K562 (cell line): ENCODE measurements around the gene SGPP2. TPM values are rescaled to one million over a fixed set of nuclear protein-coding genes. Genes with fewer than 3 reads are reported as not detected.
A peak's percentile ranks its signal among the peaks of the same experiment; 100 is the strongest.
"Not testable (repeated sequence)": the region's sequence is repeated elsewhere in the genome, so short reads cannot be mapped to it uniquely, and the experiment has no call there.

Experiments used
- ATAC-seq: fragments of 200-7000 bp; cut with Tn5 transposase; 3 replicates; pipeline ENCODE4 v1.9.1; 2020; ENCODE audit warnings: moderate library complexity
- BruUV-seq: library from RNA; stranded (reverse); fragments of 400-500 nt; replicated peaks from 2 replicates; lab custom pipeline; 2021; lab: Mats Ljungman, UMichigan
- CTCF ChIA-PET: fragments of 300-600 bp; formaldehyde crosslinking; extraction: SDS; loops from one replicate; lab custom pipeline; 2021; ENCODE audit warnings: low intra/inter-chr PET ratio; lab: Yijun Ruan, JAX
- POLR2A ChIA-PET: fragments of 300-600, 350-650 bp; sonication (Branson Sonifier 250); formaldehyde crosslinking; extraction: SDS; loops from one replicate; lab custom pipeline; 2021; ENCODE audit warnings: antibody characterized with exemption, inconsistent platforms; lab: Yijun Ruan, JAX
- DNase-seq, 4 experiments: peaks; one replicate each; pipeline versions ENCODE4 v3.0.0 to v3.0.0-alpha.2; 2011 to 2018; ENCODE audit warnings: low spot score in 3 of 4, mixed read lengths in 3 of 4; ENCODE audit errors: extremely low read depth in 1 of 4
- FAIRE-seq: peaks from 2 replicates; lab custom pipeline; 2011; peaks lifted over from hg19 to GRCh38; lab: Jason Lieb, UNC
- H2AFZ ChIP-seq: 2 replicates; pipeline ENCODE4 v1.6.0; 2011; ENCODE audit warnings: low read depth, low read length, control low read depth, inconsistent platforms
- H3K27ac ChIP-seq: fragments of 200-600 bp; 3 replicates; pipeline ENCODE4 v1.8.0; 2011; ENCODE audit warnings: low read depth, mild to moderate bottlenecking, control low read depth, inconsistent platforms, low read length, moderate library complexity, mixed read lengths; ENCODE audit errors: extremely low read depth
- H3K27me3 ChIP-seq, 2 experiments: fragments of 300-600 bp in 1 of 2; 2 replicates in 1 of 2; 3 replicates in 1 of 2; pipeline versions ENCODE4 v1.6.0 to v1.8.0; 2011; ENCODE audit warnings: inconsistent platforms in 2 of 2, low read length in 2 of 2, mild to moderate bottlenecking in 1 of 2, mixed read lengths in 1 of 2, moderate library complexity in 1 of 2; ENCODE audit not compliant: control insufficient read depth in 2 of 2, insufficient read depth in 2 of 2
- H3K36me3 ChIP-seq: fragments of 300-600 bp; 3 replicates; pipeline ENCODE4 v1.8.0; 2011; ENCODE audit warnings: mild to moderate bottlenecking, low read length, inconsistent platforms; ENCODE audit not compliant: control insufficient read depth, insufficient read depth
- H3K4me1 ChIP-seq, 2 experiments: fragments of 200-600 bp in 1 of 2; replicated peaks in 1 of 2; 2 replicates in 1 of 2; 3 replicates in 1 of 2; pipeline versions ENCODE4 v1.5.1 to v1.8.0; 2011; ENCODE audit warnings: inconsistent platforms in 2 of 2, low read length in 2 of 2, mild to moderate bottlenecking in 1 of 2, mixed read lengths in 1 of 2, moderate library complexity in 1 of 2; ENCODE audit not compliant: control insufficient read depth in 2 of 2, insufficient read depth in 2 of 2
- H3K4me2 ChIP-seq: 2 replicates; pipeline ENCODE4 v1.6.1; 2011; ENCODE audit warnings: low read length, control low read depth, inconsistent platforms, mixed read lengths; ENCODE audit not compliant: insufficient read depth
- H3K4me3 ChIP-seq: fragments of 200-600 bp; sonication (generic), shearing (Covaris generic); 2 replicates; pipeline ENCODE4 v1.5.1; 2016; ENCODE audit warnings: control low read depth, inconsistent platforms
- H3K79me2 ChIP-seq: fragments of 200-600 bp; 3 replicates; pipeline ENCODE4 v1.8.0; 2011; ENCODE audit warnings: low read length, inconsistent platforms; ENCODE audit not compliant: control insufficient read depth, insufficient read depth
- H3K9ac ChIP-seq, 2 experiments: 2 replicates each; pipeline versions ENCODE4 v1.6.0 to v1.6.1; 2011; ENCODE audit warnings: low read depth in 2 of 2, low read length in 2 of 2, control low read depth in 1 of 2, inconsistent platforms in 1 of 2, mild to moderate bottlenecking in 1 of 2, mixed read lengths in 1 of 2; ENCODE audit not compliant: insufficient read depth in 1 of 2
- H3K9me1 ChIP-seq: one replicate; pipeline ENCODE4 v1.6.0; 2011; ENCODE audit warnings: inconsistent platforms, mild to moderate bottlenecking, low read length, moderate library complexity; ENCODE audit not compliant: control insufficient read depth, insufficient read depth
- H3K9me3 ChIP-seq: replicated peaks from 2 replicates; pipeline ENCODE4 v1.5.1; 2011; ENCODE audit warnings: low read depth, low read length, inconsistent platforms; ENCODE audit not compliant: control insufficient read depth, insufficient read depth
- H4K20me1 ChIP-seq: replicated peaks from 2 replicates; pipeline ENCODE4 v1.6.1; 2011; ENCODE audit warnings: low read length, inconsistent platforms, mixed read lengths; ENCODE audit not compliant: control insufficient read depth, insufficient read depth
- NFE2 ChIP-seq: IDR thresholded peaks from 2 replicates; pipeline ENCODE4 v1.6.1; 2014; ENCODE audit warnings: antibody characterized with exemption, low read depth
- POU5F1 ChIP-seq: fragments of 150-350 bp; IDR thresholded peaks from 2 replicates; pipeline ENCODE4 v1.6.1; 2014; ENCODE audit warnings: borderline replicate concordance, low read length, low read depth, mild to moderate bottlenecking; ENCODE audit not compliant: partially characterized antibody
- WGBS: fragments of 100-300 bp; shearing (Covaris generic); methylation state at CpG from one replicate; pipeline ENCODE4 v1.1.6; 2016; ENCODE audit warnings: low coverage, mixed read lengths; ENCODE audit not compliant: insufficient coverage; ENCODE audit errors: missing lambda C conversion rate; 5-methylcytosine and 5-hydroxymethylcytosine counted together
- in situ Hi-C: fragments of 300-500 bp; cut with MboI; formaldehyde crosslinking; loops from 4 replicates; pipeline ENCODE4 v1.15.0; 2018; ENCODE audit warnings: inconsistent platforms, mixed read lengths
- intact Hi-C: fragments of 100-400 bp; cut with micrococcal nuclease; formaldehyde crosslinking; loops from 2 replicates; pipeline ENCODE4 v1.14.2; 2022
- polyA plus RNA-seq, 8 experiments: library from polyadenylated mRNA; depleted of rRNA in 4 of 8; stranded (reverse) in 5 of 8; unstranded in 3 of 8; fragments of >200 nt; fragmentation: Nextera tagmentation in 2 of 8; fragmentation: Illumina TruSeq in 1 of 8; extraction: Ambion mirVana in 2 of 8; extraction: Trizol in 1 of 8; gene quantifications; 2 replicates each; pipeline versions ENCODE4 v1.2.1 to v1.2.3, GENCODE V29; 2011 to 2014; ENCODE audit warnings: inconsistent platforms in 1 of 8, missing spikeins in 1 of 8
- total RNA-seq, 7 experiments: library from RNA; depleted of rRNA in 6 of 7; stranded (reverse); fragments of >200 nt in 6 of 7; fragmentation: Illumina TruSeq in 2 of 7; extraction: Trizol in 2 of 7; gene quantifications; 2 replicates each; pipeline versions ENCODE4 v1.2.1 to v1.2.3, GENCODE V29; 2011 to 2021; ENCODE audit warnings: low replicate concordance in 1 of 7
- TF ChIP-seq, protein P1 (sequence below): fragments of 450-650 bp; formaldehyde crosslinking; IDR thresholded peaks from 2 replicates; pipeline ENCODE4 v1.4.0; 2020; ENCODE audit warnings: mild to moderate bottlenecking, moderate library complexity
- TF ChIP-seq, protein P2 (sequence below): sonication (generic); formaldehyde crosslinking; IDR thresholded peaks from 2 replicates; pipeline ENCODE4 v1.8.0; 2022; ENCODE audit warnings: missing genetic modification reagents, mild to moderate bottlenecking, borderline replicate concordance

The SGPP2 gene
- total and polyA plus RNA-seq, 9 of the 15 experiments (the other 6 are each of a cell fraction or from before 2014, with no cell fraction given): 0.01 to 0.04 TPM; not detected in 7

DNA sequence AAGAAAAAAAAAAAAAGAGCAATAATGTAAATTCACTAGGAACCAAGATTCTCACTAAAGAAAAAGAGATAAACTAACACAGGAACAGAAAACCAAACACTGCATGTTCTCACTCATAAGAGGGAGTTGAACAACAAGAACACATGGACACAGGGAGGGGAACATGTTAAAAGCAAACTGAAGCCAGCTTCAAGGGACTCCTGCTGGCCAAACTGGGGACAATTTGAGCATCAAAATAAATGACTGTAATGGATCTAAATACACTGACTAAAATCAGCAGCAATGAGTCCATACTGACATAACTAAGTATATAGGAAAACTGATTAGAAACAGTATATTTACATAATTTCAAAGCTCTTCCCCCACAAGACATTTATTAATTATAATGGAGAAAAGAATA is 158.6 kb downstream of the SGPP2 start:
- Histone ChIP-seq H3K27me3 (no peaks in the 10 kb centered on the region), H3K9me3 (no peaks in the 10 kb centered on the region), H3K27ac (no peak overlapping the region), H3K4me3 (no peak overlapping the region), H4K20me1 (no peaks in the 10 kb centered on the region), H3K36me3 (peaks cover 36% of the 10 kb centered on the region; the same call in 2 of the 3 replicates), H3K9ac (no peak overlapping the region), H3K4me1 (no peaks in the 10 kb centered on the region), H2AFZ (no peak overlapping the region), H3K79me2 (peaks cover 3% of the 10 kb centered on the region; the same call in 1 of the 3 replicates), H3K4me2 (no peak overlapping the region), H3K9me1 (no peaks in the 10 kb centered on the region)
- in situ Hi-C loops (no loop called here), intact Hi-C loops (no loop called here)
- ChIA-PET CTCF (no interaction called here), POLR2A (no interaction called here)
- FAIRE-seq (no peak), ATAC-seq (peak; percentile 68), DNase-seq (no peak)
- no TSS peak for BruUV-seq
- TF ChIP-seq, protein P1, sequence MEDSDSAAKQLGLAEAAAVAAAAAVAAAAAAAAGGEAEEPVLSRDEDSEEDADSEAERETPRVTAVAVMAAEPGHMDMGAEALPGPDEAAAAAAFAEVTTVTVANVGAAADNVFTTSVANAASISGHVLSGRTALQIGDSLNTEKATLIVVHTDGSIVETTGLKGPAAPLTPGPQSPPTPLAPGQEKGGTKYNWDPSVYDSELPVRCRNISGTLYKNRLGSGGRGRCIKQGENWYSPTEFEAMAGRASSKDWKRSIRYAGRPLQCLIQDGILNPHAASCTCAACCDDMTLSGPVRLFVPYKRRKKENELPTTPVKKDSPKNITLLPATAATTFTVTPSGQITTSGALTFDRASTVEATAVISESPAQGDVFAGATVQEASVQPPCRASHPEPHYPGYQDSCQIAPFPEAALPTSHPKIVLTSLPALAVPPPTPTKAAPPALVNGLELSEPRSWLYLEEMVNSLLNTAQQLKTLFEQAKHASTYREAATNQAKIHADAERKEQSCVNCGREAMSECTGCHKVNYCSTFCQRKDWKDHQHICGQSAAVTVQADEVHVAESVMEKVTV (CRISPR knock-in tag): no peak
- TF ChIP-seq POU5F1 (no peak), NFE2 (no peak)
- TF ChIP-seq, protein P2, sequence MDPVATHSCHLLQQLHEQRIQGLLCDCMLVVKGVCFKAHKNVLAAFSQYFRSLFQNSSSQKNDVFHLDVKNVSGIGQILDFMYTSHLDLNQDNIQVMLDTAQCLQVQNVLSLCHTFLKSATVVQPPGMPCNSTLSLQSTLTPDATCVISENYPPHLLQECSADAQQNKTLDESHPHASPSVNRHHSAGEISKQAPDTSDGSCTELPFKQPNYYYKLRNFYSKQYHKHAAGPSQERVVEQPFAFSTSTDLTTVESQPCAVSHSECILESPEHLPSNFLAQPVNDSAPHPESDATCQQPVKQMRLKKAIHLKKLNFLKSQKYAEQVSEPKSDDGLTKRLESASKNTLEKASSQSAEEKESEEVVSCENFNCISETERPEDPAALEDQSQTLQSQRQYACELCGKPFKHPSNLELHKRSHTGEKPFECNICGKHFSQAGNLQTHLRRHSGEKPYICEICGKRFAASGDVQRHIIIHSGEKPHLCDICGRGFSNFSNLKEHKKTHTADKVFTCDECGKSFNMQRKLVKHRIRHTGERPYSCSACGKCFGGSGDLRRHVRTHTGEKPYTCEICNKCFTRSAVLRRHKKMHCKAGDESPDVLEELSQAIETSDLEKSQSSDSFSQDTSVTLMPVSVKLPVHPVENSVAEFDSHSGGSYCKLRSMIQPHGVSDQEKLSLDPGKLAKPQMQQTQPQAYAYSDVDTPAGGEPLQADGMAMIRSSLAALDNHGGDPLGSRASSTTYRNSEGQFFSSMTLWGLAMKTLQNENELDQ: no peak

DNA sequence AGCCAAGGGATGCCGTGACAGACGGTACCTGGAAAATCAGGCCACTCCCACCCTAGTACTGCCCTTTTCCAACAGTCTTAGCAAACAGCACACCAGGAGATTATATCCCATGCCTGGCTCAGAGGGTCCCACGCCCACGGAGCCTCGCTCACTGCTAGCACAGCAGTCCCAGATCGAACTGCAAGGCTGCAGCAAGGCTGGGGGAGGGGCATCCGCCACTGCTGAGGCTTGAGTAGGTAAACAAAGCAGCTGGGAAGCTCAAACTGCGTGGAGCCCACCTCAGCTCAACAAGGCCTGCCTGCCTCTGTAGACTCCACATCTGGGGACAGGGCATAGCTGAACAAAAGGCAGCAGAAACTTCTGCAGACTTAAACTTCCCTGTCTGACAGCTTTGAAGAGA is 160.2 kb downstream of the SGPP2 start:
- H3K9ac ChIP-seq, BruUV-seq, H3K4me2 ChIP-seq, H3K27me3 ChIP-seq, DNase-seq, H3K79me2 ChIP-seq, H3K27ac ChIP-seq, in situ Hi-C loops, ATAC-seq, CTCF ChIA-PET, H3K4me3 ChIP-seq, POLR2A ChIA-PET, H3K9me1 ChIP-seq, H2AFZ ChIP-seq, FAIRE-seq, H3K9me3 ChIP-seq, H3K4me1 ChIP-seq, intact Hi-C loops, H4K20me1 ChIP-seq: not testable (repeated sequence)
- peaks cover 26% of the 10 kb centered on the region; the same call in 2 of the 3 replicates for H3K36me3 ChIP-seq
- 90% methylated on average over 7 of the region's 8 CpGs for WGBS
